Measurements from ENCODE around the gene AGT. TPM values are rescaled to one million over a fixed set of nuclear protein-coding genes. Genes with fewer than 3 reads are reported as not detected.

The AGT gene
- total and polyA plus RNA-seq, 3 donors from 2014 or later = 3.3 to 10.7 (median 4.6) TPM

DNA sequence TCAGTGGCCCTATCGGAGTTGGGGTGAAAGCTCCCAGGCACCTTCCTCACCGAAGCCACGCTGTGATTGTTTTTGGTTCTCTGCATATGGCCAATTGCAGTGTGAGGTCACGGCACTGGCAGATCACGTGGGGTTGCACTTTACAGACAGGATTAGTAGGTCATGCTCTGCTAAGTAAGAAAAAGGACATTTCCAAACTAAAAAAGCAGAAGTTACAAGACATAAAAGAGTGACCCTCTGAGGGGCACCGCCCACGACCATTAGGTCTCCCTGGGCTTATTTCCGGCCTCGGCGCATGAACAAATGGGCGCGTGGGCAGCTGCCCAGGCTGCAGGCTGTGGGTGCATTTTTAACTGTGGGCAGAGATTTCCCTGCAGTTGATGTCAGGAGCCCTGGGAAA lies 35.2 kb upstream of the AGT start:
- TF ChIP-seq, protein P1, sequence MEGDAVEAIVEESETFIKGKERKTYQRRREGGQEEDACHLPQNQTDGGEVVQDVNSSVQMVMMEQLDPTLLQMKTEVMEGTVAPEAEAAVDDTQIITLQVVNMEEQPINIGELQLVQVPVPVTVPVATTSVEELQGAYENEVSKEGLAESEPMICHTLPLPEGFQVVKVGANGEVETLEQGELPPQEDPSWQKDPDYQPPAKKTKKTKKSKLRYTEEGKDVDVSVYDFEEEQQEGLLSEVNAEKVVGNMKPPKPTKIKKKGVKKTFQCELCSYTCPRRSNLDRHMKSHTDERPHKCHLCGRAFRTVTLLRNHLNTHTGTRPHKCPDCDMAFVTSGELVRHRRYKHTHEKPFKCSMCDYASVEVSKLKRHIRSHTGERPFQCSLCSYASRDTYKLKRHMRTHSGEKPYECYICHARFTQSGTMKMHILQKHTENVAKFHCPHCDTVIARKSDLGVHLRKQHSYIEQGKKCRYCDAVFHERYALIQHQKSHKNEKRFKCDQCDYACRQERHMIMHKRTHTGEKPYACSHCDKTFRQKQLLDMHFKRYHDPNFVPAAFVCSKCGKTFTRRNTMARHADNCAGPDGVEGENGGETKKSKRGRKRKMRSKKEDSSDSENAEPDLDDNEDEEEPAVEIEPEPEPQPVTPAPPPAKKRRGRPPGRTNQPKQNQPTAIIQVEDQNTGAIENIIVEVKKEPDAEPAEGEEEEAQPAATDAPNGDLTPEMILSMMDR (IDR thresholded peaks at IDR 0.05) = no peak
- no peak for TF ChIP-seq POLR2A (IDR thresholded peaks at IDR 0.05)
- intact Hi-C loops (cut with DNase I; ENCODE audit: low total_unique reads) = no loop called here
- Histone ChIP-seq H3K27ac (no peak overlapping the region), H3K9me3 (no peaks in the 10 kb centered on the region), H3K36me3 (ENCODE audit: low read depth, missing control alignments) (no peaks in the 10 kb centered on the region), H3K4me3 (no peak overlapping the region), H3K27me3 (no peaks in the 10 kb centered on the region), H3K4me1 (no peaks in the 10 kb centered on the region)
- 87 to 93% methylated on average over 12 of the region's 12 CpGs for WGBS, 2 donors
- DNase-seq = no peak

DNA sequence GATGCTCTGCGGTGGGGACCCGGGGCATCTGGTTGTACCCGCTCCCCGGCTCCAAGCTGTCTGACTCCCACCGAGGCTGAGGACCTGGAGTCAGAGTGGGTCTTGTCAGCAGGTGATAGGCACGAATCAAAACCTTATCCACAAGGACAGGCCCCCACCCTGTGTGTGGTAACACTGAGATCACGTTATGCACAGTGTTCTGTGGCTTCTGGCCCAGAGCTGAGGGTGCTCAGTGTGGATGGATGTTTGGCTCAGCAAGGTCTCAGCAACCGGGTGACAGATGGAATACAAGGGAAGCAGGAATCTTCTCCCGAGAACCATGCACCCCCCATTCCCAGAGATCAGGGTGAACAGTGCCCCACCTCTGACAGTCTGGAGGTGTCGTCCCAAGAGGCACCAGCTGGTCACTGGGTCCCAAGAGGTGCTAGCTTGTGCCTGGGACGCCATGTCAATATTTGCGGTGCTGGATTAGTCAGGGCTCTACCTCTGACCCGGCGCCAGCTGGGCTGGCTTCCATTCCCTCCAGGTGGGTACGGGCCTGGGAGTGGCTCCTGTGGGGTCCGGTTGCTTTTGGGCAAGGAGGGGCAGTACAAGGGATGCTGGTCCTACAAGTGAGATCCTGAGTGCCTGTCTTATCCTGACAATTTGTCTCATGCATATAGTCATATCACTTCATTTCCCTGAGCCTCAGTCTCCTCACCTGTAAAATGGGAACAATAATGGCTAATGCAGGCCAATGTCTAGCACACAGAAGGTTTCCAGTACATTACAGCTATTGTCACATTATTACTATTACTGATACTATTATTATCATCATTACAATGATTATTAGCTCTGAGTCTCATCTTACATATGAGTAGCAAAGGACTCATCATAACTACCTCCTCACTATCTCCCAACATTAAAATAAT lies 34.2 kb upstream of the AGT start:
- Histone ChIP-seq H3K4me3 (no peak overlapping the region), H3K9me3 (no peaks in the 10 kb centered on the region), H3K36me3 (ENCODE audit: low read depth, missing control alignments) (no peaks in the 10 kb centered on the region), H3K27ac (no peak overlapping the region), H3K4me1 (no peaks in the 10 kb centered on the region), H3K27me3 (no peaks in the 10 kb centered on the region)
- DNase-seq = no peak
- intact Hi-C loops (cut with DNase I; ENCODE audit: low total_unique reads) = no loop called here
- 81 to 87% methylated on average over 4 to 15 of the region's 16 CpGs for WGBS, 2 donors
- TF ChIP-seq, protein P1 (IDR thresholded peaks at IDR 0.05) = no peak
- TF ChIP-seq POLR2A (IDR thresholded peaks at IDR 0.05) = no peak

DNA sequence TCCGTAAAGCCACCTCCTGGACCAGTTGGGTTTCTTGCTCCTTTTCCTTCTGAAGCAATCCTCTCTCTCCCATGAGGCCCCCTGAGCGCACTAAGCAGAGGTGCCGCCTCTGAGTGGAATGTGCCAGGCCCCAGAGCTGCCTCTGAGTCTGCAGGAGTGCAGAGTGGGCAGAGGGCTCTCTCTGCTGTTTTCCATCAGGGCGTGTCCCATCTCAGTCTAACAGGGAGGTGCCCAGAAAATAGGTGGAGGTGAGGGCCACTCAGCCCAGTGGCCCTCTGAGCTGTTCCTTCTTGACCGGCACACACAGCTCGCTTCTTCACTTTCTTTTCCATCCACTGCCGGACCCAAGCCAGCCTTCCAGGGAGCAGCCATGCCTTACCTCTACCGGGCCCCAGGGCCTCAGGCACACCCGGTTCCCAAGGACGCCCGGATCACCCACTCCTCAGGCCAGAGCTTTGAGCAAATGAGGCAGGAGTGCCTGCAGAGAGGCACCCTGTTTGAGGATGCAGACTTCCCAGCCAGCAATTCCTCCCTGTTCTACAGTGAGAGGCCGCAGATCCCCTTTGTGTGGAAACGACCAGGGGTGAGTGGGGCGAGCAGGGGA lies 33.3 kb upstream of the AGT start, which contains the start of gene CAPN9:
Gene CAPN9, plus strand, starts transcription at position 262 of the 604 bp plus-strand sequence. Its CDS starts 109 bp downstream, at position 371.
- H3K4me3 ChIP-seq = no peak within 1 kb of the TSS
- H3K4me1 ChIP-seq = no peaks in the 10 kb centered on the region
- WGBS, 2 donors = 76% methylated on average over 9 to 14 of the region's 14 CpGs
- TF ChIP-seq, protein P1 (IDR thresholded peaks at IDR 0.05) = no peak
- no peak for TF ChIP-seq POLR2A (IDR thresholded peaks at IDR 0.05)
- H3K9me3 ChIP-seq = no peaks in the 10 kb centered on the region
- H3K27me3 ChIP-seq = no peaks in the 10 kb centered on the region
- no peak within 1 kb of the TSS for H3K27ac ChIP-seq
- intact Hi-C loops (cut with DNase I; ENCODE audit: low total_unique reads) = no loop called here
- no peak for DNase-seq
- no peaks in the 10 kb centered on the region for H3K36me3 ChIP-seq (ENCODE audit: low read depth, missing control alignments)

DNA sequence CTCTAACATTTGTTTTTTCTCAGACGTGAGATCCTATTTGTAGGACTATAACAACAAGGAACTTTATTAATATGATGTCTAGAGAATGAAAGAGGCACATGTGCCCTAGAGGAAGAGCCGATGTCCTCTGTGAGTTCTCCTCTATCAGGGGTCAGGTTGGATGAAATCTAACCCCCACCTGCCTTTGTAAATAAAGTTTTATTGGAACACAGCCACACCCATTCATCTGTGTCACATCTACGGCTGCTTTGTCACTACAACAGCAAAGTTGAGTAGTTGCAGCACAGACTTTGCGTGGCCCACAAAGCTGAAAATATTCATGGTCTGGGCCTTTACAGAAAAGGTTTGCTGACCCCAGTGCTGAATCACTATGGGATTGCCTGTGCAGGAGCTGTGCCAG lies 32.7 kb upstream of the AGT start:
- Histone ChIP-seq H3K4me1 (no peaks in the 10 kb centered on the region), H3K36me3 (ENCODE audit: low read depth, missing control alignments) (no peaks in the 10 kb centered on the region), H3K27ac (no peak overlapping the region), H3K9me3 (no peaks in the 10 kb centered on the region), H3K27me3 (no peaks in the 10 kb centered on the region), H3K4me3 (no peak overlapping the region)
- 91 to 99% methylated on average over 4 of the region's 4 CpGs for whole genome bisulfite sequencing, 2 donors
- intact Hi-C loops (cut with DNase I; ENCODE audit: low total_unique reads) = no loop called here
- TF ChIP-seq, protein P1 (IDR thresholded peaks at IDR 0.05) = no peak
- TF ChIP-seq POLR2A (IDR thresholded peaks at IDR 0.05) = no peak
- DNase-seq = no peak

Measured in testis (tissue), 3 donors.